K562 (cell line): Measurements from ENCODE around the gene ITGBL1.

ENCODE experiments used
- CBX3 ChIP-seq, 2 experiments: IDR thresholded peaks; 1 replicate in 1 of 2; 2 replicates in 1 of 2; pipeline ENCODE4 v1.6.1; 2012; ENCODE audit warnings: inconsistent platforms in 2 of 2, low read length in 2 of 2, borderline replicate concordance in 1 of 2, control low read depth in 1 of 2
- EGR1 ChIP-seq: fragments of 450-650 bp; conservative IDR thresholded peaks from 2 replicates; pipeline ENCODE4 v1.6.1; 2017; ENCODE audit warnings: mild to moderate bottlenecking
- MAFF ChIP-seq: IDR thresholded peaks from 2 replicates; pipeline ENCODE4 v1.6.1; 2012; ENCODE audit warnings: low read length, improper control_type of control experiment
- POLR2A ChIP-seq: fragments of 450-650 bp; conservative IDR thresholded peaks from 2 replicates; pipeline ENCODE4 v1.6.1; 2016
- SIN3A ChIP-seq, 2 experiments: fragments of 150-350 bp in 1 of 2; IDR thresholded peaks; 2 replicates each; pipeline ENCODE4 v1.6.1; 2011 to 2016; ENCODE audit warnings: borderline replicate concordance in 2 of 2, low read depth in 2 of 2, low read length in 2 of 2, mild to moderate bottlenecking in 2 of 2, moderate library complexity in 2 of 2; ENCODE audit not compliant: control insufficient read depth in 1 of 2
- SRF ChIP-seq, 2 experiments: fragments of 250-450, 450-650 bp in 1 of 2; sonication (Bioruptor Pico) in 1 of 2; sonication (generic) in 1 of 2; formaldehyde crosslinking; IDR thresholded peaks; 2 replicates each; pipeline versions ENCODE4 v1.5.0 to v1.5.1; 2020 to 2022; ENCODE audit warnings: mild to moderate bottlenecking in 1 of 2, missing genetic modification reagents in 1 of 2
- ZNF133 ChIP-seq: fragments of 250-450 bp; sonication (Bioruptor Pico); IDR thresholded peaks from 2 replicates; pipeline ENCODE4 v1.4.0; 2020; ENCODE audit warnings: mild to moderate bottlenecking
- ZNF263 ChIP-seq: sonication (generic); formaldehyde crosslinking; IDR thresholded peaks from 2 replicates; pipeline ENCODE4 v1.8.0; 2022; ENCODE audit warnings: mild to moderate bottlenecking, missing genetic modification reagents, borderline replicate concordance
- ZNF274 ChIP-seq: IDR thresholded peaks from 2 replicates; pipeline ENCODE4 v1.6.1; 2011; ENCODE audit warnings: low read depth, mild to moderate bottlenecking, low read length, moderate library complexity, borderline replicate concordance
- TF ChIP-seq, protein P1 (sequence below), 3 experiments: IDR thresholded peaks in 2 of 3; conservative IDR thresholded peaks in 1 of 3; 2 replicates each; pipeline ENCODE4 v1.5.1; 2011 to 2012; ENCODE audit warnings: low read length in 3 of 3, mild to moderate bottlenecking in 3 of 3, control low read depth in 2 of 3, improper control_type of control experiment in 1 of 3, inconsistent platforms in 1 of 3, low read depth in 1 of 3, mixed read lengths in 1 of 3, moderate library complexity in 1 of 3; ENCODE audit not compliant: insufficient read depth in 2 of 3
- TF ChIP-seq, protein P2 (sequence below): sonication (generic); formaldehyde crosslinking; IDR thresholded peaks from 2 replicates; pipeline ENCODE4 v1.8.1; 2023; ENCODE audit warnings: missing genetic modification reagents, mild to moderate bottlenecking, borderline replicate concordance

DNA sequence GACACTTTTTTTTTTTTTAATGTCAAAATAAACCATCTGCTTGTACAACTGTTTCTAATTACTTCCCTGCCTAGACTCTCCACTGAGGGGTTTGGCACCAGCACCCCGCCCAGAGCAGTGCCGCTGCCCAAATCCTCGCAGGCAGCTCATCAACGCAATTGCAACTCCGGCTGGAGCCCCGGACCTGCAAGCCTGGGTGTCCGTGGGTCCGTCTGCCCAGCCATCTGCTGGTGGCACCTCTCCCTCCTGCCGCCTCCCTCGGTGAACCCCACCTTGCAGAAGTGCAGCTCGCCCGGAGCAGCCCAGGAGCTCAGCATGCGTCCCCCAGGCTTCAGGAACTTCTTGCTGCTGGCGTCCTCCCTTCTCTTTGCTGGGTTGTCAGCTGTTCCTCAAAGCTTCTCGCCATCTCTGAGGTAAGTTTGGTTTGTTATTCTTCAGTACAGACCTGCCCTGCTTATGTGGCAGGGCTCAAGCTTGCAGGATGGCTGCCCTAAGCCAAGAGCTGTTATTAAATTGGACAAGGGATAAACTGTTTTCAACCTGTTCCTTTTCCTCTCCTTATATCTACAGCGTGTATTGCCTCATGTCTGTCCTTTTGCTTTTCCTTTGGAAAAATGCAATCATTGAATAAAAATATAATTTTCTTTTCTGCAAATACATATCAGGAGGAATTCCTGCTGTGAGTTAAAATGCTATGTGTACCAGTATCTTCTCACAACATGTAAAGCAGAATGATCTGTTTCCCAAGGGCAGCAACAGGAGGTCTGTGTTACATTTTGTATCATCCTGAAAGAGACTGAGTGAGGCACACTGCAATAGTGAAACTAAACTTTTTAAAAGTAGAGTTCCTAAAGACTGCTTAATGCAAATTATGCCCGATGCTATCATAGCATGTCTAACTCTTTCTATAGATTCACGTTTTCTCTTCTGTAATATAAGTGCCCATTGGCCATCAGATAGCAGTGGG, at the start of gene ITGBL1:
- TF ChIP-seq POLR2A (no peak), ZNF274 (no peak), MAFF (no peak), ZNF263 (CRISPR knock-in tag) (no peak), CBX3 (IDR thresholded peaks at IDR 0.05; ENCODE audit: borderline replicate concordance in 1 of 2, low read length in 2 of 2) (no peak), SRF (CRISPR knock-in tag; IDR thresholded peaks at IDR 0.05) (no peak), EGR1 (no peak), SIN3A (IDR thresholded peaks at IDR 0.05; ENCODE audit: borderline replicate concordance in 2 of 2, control insufficient read depth in 1 of 2, low read depth in 2 of 2, low read length in 2 of 2) (no peak), ZNF133 (CRISPR knock-in tag) (no peak)
- TF ChIP-seq, protein P1, sequence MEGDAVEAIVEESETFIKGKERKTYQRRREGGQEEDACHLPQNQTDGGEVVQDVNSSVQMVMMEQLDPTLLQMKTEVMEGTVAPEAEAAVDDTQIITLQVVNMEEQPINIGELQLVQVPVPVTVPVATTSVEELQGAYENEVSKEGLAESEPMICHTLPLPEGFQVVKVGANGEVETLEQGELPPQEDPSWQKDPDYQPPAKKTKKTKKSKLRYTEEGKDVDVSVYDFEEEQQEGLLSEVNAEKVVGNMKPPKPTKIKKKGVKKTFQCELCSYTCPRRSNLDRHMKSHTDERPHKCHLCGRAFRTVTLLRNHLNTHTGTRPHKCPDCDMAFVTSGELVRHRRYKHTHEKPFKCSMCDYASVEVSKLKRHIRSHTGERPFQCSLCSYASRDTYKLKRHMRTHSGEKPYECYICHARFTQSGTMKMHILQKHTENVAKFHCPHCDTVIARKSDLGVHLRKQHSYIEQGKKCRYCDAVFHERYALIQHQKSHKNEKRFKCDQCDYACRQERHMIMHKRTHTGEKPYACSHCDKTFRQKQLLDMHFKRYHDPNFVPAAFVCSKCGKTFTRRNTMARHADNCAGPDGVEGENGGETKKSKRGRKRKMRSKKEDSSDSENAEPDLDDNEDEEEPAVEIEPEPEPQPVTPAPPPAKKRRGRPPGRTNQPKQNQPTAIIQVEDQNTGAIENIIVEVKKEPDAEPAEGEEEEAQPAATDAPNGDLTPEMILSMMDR (IDR thresholded peaks at IDR 0.05 in 2 of 3, conservative IDR thresholded peaks at IDR 0.05 in 1 of 3; ENCODE audit: insufficient read depth in 2 of 3, low read depth in 1 of 3, low read length in 3 of 3) = no peak
- TF ChIP-seq, protein P2, sequence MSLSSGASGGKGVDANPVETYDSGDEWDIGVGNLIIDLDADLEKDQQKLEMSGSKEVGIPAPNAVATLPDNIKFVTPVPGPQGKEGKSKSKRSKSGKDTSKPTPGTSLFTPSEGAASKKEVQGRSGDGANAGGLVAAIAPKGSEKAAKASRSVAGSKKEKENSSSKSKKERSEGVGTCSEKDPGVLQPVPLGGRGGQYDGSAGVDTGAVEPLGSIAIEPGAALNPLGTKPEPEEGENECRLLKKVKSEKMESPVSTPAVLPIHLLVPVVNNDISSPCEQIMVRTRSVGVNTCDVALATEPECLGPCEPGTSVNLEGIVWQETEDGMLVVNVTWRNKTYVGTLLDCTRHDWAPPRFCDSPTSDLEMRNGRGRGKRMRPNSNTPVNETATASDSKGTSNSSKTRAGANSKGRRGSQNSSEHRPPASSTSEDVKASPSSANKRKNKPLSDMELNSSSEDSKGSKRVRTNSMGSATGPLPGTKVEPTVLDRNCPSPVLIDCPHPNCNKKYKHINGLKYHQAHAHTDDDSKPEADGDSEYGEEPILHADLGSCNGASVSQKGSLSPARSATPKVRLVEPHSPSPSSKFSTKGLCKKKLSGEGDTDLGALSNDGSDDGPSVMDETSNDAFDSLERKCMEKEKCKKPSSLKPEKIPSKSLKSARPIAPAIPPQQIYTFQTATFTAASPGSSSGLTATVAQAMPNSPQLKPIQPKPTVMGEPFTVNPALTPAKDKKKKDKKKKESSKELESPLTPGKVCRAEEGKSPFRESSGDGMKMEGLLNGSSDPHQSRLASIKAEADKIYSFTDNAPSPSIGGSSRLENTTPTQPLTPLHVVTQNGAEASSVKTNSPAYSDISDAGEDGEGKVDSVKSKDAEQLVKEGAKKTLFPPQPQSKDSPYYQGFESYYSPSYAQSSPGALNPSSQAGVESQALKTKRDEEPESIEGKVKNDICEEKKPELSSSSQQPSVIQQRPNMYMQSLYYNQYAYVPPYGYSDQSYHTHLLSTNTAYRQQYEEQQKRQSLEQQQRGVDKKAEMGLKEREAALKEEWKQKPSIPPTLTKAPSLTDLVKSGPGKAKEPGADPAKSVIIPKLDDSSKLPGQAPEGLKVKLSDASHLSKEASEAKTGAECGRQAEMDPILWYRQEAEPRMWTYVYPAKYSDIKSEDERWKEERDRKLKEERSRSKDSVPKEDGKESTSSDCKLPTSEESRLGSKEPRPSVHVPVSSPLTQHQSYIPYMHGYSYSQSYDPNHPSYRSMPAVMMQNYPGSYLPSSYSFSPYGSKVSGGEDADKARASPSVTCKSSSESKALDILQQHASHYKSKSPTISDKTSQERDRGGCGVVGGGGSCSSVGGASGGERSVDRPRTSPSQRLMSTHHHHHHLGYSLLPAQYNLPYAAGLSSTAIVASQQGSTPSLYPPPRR (CRISPR knock-in tag) = no peak
